ENCODE measurements around the gene SSH2.
"Not testable (repeated sequence)": the region's sequence is repeated elsewhere in the genome, so short reads cannot be mapped to it uniquely, and the experiment has no call there.

The SSH2 gene

GRCh38 chr17:29874358-29874757 lies 55.7 kb downstream of the SSH2 start:
- DNase-seq (ENCODE audit: low read depth in 2 of 2) = not testable (repeated sequence)

GRCh38 chr17:29873476-29873875 lies 56.6 kb downstream of the SSH2 start:
- no peak for DNase-seq (ENCODE audit: low read depth in 2 of 2)

DNA sequence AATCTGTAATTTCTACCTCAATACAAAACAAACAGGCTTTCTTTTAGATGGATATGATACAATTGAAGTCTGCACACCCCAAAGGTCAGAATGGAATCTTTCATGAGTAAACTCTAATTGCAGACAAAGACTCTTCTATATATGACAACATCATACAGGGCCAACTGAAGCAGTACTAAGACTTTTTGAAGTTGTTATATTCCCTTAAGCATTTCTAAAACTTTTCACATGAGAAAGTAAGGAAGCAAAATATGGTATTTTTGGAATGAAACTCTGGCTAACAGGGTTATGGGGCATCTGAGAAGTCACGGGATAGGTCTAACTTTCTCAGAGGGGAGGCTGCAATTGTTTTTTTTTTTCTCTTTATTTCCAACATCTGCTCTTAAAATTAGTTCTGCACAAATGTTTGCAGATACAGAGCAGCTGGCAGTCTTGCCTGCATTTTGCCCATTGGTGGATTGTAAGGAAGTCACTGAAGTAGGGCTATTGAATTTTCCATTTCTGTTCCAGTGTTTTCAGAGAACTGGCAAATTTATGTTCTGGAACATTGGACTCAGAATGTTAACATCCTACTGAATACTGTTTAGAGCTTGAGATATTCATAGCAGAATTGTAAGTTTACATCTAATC lies 59.1 kb downstream of the SSH2 start:
- no peak for DNase-seq (ENCODE audit: low read depth in 2 of 2)

GRCh38 chr17:29867643-29868181 lies 62.3 kb downstream of the SSH2 start:
- DNase-seq (ENCODE audit: low read depth in 2 of 2) = no peak

- DNase-seq (ENCODE audit: low read depth in 2 of 2) = no peak
Measured at GRCh38 chr17:29866746-29867404, 63.2 kb downstream of the SSH2 start.

GRCh38 chr17:29864615-29865014 lies 65.4 kb downstream of the SSH2 start:
- DNase-seq (ENCODE audit: low read depth in 2 of 2) = no peak

DNA sequence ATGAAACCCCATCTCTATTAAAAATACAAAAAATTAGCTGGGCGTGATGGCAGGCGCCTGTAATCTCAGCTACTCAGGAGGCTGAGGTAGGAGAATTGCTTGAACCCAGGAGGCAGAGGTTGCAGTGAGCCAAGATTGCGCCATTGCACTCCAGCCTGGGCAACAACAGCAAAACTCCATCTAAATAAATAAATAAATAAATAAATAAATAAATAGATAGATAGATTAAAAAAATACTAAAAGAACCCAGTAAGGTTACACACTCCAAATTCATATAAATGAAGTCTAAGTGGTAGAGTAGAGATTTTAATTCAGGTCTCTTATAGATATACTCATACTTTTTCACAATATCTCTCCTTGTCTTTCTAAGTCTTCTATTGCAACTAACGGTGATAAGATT lies 65.9 kb downstream of the SSH2 start:
- not testable (repeated sequence) for DNase-seq (ENCODE audit: low read depth in 2 of 2)

DNA sequence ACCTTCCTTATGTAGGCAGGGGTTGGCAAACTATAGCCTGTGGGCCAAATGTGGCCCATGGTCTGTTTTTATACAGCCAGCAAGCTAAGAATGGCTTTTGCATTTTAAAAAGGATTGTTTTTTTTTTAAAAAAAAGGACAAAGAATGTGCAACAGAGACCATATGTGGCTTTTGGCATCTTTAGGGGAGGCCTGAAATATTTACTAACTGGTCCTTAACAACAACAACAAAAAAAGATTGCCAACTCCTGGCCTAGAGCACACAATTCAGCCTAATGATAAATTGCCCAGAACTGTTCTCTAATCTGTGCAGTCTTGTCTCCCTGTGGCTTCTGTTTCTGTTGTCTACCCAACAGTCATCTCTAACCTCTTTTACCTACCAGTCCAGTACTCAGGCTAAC lies 67.1 kb downstream of the SSH2 start:
- no peak for DNase-seq (ENCODE audit: low read depth in 2 of 2)

DNA sequence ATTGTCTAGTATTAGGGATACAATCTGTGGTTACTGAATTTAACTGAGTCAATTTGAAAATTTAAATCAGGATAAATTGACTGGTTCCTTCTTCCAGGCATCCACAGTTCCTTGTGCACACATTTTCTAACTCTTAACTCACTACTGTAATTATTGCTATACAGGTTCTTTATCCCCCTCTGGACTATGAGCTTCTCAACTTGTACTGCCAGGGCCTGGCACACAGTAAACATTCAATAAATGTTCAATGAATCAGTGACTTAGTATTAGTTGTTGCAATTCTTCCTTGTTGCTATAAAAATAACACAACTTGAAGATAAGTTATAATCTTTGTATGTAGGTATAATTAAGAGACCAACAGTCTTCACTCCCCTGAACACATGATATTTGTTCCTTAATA lies 67.9 kb downstream of the SSH2 start:
- no peak for DNase-seq (ENCODE audit: low read depth in 2 of 2)

DNA sequence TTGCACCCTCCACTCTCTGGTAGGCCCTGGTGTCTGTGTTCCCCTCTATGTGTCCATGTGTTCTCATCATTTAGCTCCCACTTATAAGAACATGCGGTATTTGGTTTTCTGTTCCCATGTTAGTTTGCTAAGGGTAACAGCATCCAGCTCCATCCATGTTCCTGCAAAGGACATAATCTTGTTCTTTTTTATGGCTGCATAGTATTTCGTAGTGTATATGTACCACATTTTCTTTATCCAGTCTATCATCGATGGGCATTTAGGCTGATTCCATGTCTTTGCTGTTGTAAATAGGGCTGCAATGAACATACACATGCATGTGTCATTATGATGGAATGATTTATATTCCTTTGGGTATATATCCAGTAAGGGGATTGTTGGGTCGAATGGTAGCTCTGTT lies 70.6 kb downstream of the SSH2 start:
- not testable (repeated sequence) for DNase-seq (ENCODE audit: low read depth in 2 of 2)

DNA sequence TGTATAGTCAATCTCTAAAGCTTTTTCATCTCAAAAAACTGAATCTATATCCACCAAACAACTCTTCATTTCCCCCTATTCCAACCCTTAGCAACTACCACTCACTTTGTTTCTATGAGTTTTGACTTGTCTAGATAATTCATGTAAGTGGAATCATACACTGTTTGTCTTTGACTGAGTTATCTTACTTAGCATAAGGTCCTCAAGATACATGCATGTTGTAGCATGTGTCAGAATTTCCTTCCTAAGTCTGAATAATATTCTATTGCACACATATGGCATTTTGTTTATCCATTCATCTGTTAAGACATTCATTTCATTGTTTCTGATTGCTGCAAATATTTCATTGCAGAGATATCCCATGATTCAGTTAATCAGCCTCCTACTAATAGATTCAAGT lies 72.2 kb downstream of the SSH2 start:
- no peak for DNase-seq (ENCODE audit: low read depth in 2 of 2)

DNA sequence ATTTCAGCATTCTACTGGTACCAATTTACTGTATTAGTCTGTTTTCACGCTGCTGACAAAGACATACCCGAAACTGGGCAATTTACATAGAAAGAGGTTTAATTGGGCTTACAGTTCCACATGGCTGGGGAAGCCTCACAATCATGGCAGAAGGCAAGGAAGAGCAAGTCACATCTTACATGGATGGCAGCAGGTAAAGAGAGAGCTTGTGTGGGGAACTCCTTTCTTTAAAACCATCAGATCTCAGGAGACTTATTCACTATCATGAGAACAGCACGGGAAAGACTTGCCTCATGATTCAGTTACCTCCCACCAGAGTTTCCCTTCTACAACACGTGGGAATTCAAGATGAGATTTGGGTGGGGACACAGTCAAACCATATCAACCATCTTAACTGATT lies 72.9 kb downstream of the SSH2 start:
- DNase-seq (ENCODE audit: low read depth in 2 of 2) = not testable (repeated sequence)

DNA sequence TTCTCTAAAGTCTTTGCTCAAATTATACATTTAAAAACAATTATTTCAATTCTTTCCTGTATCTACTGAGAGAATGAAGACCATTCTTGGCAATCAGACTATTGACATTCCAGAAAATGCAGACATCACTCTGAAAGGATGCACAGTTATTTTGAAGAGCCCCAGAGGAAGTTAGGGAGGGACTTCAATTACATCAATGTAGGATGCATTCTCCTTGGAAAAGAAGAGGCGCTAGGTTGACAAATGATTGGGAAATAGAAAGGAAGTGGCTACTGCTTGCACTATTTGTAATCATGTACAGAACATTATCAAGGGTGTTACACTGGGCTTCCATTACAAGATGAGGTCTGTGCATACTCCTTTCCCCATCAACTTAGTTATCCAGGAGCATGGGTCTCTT lies 74.3 kb downstream of the SSH2 start:
- DNase-seq (ENCODE audit: low read depth in 2 of 2) = no peak

- DNase-seq (ENCODE audit: low read depth in 2 of 2) = no peak
Measured at GRCh38 chr17:29848737-29849136, 81.3 kb downstream of the SSH2 start.

DNA sequence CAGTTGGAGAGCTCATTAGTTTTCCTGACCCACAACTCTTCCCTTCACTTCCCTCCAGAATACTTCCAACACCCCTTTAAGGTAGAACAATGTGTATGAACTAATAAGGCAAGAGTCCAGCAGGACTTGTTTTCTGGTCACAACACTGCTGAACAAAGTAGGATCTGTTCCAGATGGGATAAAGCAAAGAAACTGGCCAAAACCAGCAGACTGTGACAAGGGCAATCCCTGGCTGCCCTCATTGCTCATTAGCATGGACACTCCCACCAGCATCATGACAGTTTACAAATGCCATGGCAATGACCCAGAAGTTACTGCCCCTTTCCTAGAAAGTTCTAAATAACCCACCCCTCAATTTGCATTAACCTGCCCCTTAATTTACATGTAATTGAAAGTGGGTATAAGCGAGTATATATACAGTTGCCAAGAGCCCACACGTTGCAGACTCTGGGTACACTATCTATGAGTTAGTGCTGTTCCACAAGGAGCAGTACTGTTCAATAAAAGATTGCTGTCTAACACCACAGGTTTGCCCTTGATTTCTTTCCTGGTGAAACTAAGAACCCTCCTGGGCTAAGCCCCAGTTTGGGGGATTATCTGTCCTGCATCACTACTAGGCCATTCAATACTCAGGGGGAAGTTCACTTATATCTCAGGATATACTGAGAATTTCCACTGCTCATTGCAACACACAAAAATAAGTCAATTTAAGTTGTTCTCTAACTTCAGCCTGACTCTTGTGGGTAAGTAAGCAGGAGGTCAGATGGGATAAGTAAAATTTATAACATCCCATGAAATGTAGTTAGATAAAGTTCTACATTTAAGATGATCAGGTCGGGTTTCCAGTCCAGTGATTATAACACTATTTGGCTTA lies 82.3 kb downstream of the SSH2 start:
- no peak for DNase-seq (ENCODE audit: low read depth in 2 of 2)

GRCh38 chr17:29847118-29847517 lies 82.9 kb downstream of the SSH2 start:
- no peak for DNase-seq (ENCODE audit: low read depth in 2 of 2)

GRCh38 chr17:29846298-29846697 lies 83.7 kb downstream of the SSH2 start:
- no peak for DNase-seq (ENCODE audit: low read depth in 2 of 2)

GRCh38 chr17:29844339-29845048 lies 85.5 kb downstream of the SSH2 start:
- DNase-seq (ENCODE audit: low read depth in 2 of 2) = no peak

- DNase-seq (ENCODE audit: low read depth in 2 of 2) = no peak
Measured at GRCh38 chr17:29840884-29841283, 89.1 kb downstream of the SSH2 start.

DNA sequence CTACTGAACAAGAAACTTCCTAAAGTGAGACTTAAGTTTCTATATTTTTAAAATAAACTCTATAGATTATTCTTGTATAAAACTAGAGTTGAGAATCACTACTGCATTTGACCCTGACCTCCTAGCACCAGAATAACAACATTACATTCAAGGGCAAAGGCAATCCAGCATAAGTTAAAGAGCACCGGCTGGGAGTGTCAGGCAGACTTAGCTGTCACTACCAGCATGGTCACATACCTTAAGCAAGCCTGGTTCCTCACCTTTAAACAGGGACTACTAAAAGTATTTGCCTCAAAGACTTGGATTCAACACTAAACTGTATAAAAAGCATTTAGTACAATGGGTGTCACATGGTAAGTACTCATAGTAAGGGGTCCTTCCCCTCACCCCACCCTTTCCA lies 90.4 kb downstream of the SSH2 start:
- no peak for DNase-seq (ENCODE audit: low read depth in 2 of 2)

DNA sequence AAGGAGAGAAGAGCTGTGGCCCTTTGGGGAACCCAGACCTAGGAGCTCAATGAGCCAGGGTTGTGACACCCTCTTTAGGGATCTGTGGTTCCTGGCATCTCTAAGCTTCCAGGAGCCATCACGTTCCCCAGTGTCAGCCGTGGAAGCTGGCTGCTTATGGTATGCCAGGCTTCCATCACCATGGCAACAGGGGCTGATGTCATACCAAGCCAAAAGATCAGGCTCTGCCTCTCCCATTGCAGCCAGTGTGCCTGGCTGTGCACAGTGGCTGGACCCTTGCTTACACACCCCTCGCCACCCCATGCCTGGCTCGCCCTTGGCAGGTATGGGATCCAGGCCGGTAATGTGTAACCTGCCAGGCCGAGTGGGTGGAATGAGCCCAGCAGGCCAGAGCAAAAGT lies 91.1 kb downstream of the SSH2 start:
- no peak for DNase-seq (ENCODE audit: low read depth in 2 of 2)

- DNase-seq (ENCODE audit: low read depth in 2 of 2) = no peak
Measured at GRCh38 chr17:29837531-29837930, 92.5 kb downstream of the SSH2 start.

Data from stimulated activated CD4-positive, alpha-beta T cell treated with anti-CD3 and anti-CD28 coated beads, Interleukin-15, amount 100 ng/mL, for 48 hours (primary cell).